ENCODE measurements around the gene AOC3. TPM values are rescaled to one million over a fixed set of nuclear protein-coding genes. Genes with fewer than 3 reads are reported as not detected.
A peak's percentile ranks its signal among the peaks of the same experiment; 100 is the strongest.

AOC3 gene
- total and polyA plus RNA-seq, 2 of the 13 experiments (the other 11 are each of a cell fraction or from before 2014, with no cell fraction given): 8.7 to 51.7 TPM

DNA sequence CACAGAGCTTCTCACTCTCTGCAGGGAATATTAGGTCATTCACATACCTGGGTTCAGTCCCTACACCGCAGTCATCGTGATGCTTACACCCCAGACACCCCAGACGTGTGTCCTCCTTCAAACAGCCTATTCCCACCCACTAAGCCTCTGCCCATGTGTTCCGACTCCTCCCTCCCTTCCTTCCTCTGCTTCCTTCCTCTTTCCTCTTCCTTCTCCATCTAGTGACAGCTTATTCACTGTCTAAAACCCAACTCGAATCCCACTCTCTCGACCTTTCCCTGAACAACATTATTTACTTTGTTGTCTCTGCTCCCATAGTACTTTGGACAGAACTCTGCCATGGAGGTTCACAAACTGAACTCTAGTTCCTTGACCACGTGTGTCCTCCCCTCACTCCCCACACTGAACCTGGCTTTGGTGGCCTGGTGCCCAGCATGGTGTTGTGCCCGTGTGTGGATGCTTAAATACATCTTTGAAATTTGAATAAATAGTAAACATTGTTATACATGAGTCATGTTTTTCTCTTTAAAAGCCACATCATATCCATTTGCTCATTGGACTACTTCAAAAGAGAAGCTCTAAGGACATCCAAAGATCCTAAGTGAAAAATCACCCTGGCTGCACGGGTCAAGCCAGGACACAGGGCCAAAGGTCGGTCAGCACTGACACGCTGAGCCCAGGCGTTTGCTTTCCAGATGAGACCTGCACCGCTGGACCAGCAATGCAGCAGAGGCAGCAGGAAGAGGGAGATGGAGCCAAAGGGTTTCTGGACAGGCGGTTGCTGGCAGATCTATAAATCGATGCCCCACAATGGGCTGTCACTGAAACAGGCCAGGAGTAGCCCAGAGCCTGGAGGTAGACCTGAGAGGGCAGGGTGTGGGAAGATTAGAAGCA, 35.5 kb downstream of the AOC3 start (continued):
- TF ChIP-seq, protein P1, sequence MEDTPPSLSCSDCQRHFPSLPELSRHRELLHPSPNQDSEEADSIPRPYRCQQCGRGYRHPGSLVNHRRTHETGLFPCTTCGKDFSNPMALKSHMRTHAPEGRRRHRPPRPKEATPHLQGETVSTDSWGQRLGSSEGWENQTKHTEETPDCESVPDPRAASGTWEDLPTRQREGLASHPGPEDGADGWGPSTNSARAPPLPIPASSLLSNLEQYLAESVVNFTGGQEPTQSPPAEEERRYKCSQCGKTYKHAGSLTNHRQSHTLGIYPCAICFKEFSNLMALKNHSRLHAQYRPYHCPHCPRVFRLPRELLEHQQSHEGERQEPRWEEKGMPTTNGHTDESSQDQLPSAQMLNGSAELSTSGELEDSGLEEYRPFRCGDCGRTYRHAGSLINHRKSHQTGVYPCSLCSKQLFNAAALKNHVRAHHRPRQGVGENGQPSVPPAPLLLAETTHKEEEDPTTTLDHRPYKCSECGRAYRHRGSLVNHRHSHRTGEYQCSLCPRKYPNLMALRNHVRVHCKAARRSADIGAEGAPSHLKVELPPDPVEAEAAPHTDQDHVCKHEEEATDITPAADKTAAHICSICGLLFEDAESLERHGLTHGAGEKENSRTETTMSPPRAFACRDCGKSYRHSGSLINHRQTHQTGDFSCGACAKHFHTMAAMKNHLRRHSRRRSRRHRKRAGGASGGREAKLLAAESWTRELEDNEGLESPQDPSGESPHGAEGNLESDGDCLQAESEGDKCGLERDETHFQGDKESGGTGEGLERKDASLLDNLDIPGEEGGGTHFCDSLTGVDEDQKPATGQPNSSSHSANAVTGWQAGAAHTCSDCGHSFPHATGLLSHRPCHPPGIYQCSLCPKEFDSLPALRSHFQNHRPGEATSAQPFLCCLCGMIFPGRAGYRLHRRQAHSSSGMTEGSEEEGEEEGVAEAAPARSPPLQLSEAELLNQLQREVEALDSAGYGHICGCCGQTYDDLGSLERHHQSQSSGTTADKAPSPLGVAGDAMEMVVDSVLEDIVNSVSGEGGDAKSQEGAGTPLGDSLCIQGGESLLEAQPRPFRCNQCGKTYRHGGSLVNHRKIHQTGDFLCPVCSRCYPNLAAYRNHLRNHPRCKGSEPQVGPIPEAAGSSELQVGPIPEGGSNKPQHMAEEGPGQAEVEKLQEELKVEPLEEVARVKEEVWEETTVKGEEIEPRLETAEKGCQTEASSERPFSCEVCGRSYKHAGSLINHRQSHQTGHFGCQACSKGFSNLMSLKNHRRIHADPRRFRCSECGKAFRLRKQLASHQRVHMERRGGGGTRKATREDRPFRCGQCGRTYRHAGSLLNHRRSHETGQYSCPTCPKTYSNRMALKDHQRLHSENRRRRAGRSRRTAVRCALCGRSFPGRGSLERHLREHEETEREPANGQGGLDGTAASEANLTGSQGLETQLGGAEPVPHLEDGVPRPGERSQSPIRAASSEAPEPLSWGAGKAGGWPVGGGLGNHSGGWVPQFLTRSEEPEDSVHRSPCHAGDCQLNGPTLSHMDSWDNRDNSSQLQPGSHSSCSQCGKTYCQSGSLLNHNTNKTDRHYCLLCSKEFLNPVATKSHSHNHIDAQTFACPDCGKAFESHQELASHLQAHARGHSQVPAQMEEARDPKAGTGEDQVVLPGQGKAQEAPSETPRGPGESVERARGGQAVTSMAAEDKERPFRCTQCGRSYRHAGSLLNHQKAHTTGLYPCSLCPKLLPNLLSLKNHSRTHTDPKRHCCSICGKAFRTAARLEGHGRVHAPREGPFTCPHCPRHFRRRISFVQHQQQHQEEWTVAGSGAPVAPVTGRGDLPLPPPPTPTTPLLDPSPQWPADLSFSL (CRISPR knock-in tag; IDR thresholded peaks at IDR 0.05): no peak
- TF ChIP-seq SKI (IDR thresholded peaks at IDR 0.05; ENCODE audit: partially characterized antibody): peak; percentile 48
- TF ChIP-seq STAG1 (CRISPR knock-in tag; IDR thresholded peaks at IDR 0.05): peak; percentile 21; the same call in 1 of the 2 replicates
- TF ChIP-seq YY1 (IDR thresholded peaks at IDR 0.05; ENCODE audit: insufficient read depth, insufficient replicate concordance, low read depth, low read length): no peak
- TF ChIP-seq, protein P2, sequence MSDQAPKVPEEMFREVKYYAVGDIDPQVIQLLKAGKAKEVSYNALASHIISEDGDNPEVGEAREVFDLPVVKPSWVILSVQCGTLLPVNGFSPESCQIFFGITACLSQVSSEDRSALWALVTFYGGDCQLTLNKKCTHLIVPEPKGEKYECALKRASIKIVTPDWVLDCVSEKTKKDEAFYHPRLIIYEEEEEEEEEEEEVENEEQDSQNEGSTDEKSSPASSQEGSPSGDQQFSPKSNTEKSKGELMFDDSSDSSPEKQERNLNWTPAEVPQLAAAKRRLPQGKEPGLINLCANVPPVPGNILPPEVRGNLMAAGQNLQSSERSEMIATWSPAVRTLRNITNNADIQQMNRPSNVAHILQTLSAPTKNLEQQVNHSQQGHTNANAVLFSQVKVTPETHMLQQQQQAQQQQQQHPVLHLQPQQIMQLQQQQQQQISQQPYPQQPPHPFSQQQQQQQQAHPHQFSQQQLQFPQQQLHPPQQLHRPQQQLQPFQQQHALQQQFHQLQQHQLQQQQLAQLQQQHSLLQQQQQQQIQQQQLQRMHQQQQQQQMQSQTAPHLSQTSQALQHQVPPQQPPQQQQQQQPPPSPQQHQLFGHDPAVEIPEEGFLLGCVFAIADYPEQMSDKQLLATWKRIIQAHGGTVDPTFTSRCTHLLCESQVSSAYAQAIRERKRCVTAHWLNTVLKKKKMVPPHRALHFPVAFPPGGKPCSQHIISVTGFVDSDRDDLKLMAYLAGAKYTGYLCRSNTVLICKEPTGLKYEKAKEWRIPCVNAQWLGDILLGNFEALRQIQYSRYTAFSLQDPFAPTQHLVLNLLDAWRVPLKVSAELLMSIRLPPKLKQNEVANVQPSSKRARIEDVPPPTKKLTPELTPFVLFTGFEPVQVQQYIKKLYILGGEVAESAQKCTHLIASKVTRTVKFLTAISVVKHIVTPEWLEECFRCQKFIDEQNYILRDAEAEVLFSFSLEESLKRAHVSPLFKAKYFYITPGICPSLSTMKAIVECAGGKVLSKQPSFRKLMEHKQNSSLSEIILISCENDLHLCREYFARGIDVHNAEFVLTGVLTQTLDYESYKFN (CRISPR knock-in tag; conservative IDR thresholded peaks at IDR 0.05): peak; percentile 93
- 0 out of 2 replicates have a peak, but pooled peaks have one; percentile 36 for TF ChIP-seq BRD4 (CRISPR knock-in tag; IDR thresholded peaks at IDR 0.05)
- TF ChIP-seq, protein P3, sequence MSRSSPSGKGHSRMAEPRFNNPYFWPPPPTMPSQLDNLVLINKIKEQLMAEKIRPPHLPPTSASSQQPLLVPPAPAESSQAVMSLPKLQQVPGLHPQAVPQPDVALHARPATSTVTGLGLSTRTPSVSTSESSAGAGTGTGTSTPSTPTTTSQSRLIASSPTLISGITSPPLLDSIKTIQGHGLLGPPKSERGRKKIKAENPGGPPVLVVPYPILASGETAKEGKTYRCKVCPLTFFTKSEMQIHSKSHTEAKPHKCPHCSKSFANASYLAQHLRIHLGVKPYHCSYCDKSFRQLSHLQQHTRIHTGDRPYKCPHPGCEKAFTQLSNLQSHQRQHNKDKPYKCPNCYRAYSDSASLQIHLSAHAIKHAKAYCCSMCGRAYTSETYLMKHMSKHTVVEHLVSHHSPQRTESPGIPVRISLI (CRISPR knock-in tag; IDR thresholded peaks at IDR 0.05; ENCODE audit: borderline replicate concordance): peak; percentile 73; the same call in 1 of the 2 replicates
- TF ChIP-seq PHB2 (IDR thresholded peaks at IDR 0.05; ENCODE audit: partially characterized antibody): no peak
- TF ChIP-seq, protein P4, sequence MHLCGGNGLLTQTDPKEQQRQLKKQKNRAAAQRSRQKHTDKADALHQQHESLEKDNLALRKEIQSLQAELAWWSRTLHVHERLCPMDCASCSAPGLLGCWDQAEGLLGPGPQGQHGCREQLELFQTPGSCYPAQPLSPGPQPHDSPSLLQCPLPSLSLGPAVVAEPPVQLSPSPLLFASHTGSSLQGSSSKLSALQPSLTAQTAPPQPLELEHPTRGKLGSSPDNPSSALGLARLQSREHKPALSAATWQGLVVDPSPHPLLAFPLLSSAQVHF (CRISPR knock-in tag; IDR thresholded peaks at IDR 0.05): no peak; the same call in 1 of the 2 replicates
- TF ChIP-seq AKAP8 (CRISPR knock-in tag; IDR thresholded peaks at IDR 0.05): no peak; the same call in 1 of the 2 replicates
- TF ChIP-seq ZNF570 (CRISPR knock-in tag; IDR thresholded peaks at IDR 0.05; ENCODE audit: borderline replicate concordance): no peak
- TF ChIP-seq ZNF816 (CRISPR knock-in tag; IDR thresholded peaks at IDR 0.05; ENCODE audit: borderline replicate concordance): no peak
- TF ChIP-seq ZKSCAN8 (CRISPR knock-in tag; IDR thresholded peaks at IDR 0.05; ENCODE audit: borderline replicate concordance): no peak; the same call in 1 of the 2 replicates
- no peak for TF ChIP-seq SOX6 (IDR thresholded peaks at IDR 0.05)
- TF ChIP-seq SOX6 (CRISPR knock-in tag; IDR thresholded peaks at IDR 0.05): peak; percentile 90
- TF ChIP-seq ZNF768 (CRISPR knock-in tag; IDR thresholded peaks at IDR 0.05): peak; percentile 41; the same call in 1 of the 2 replicates
- no peak for TF ChIP-seq KLF13 (CRISPR knock-in tag; IDR thresholded peaks at IDR 0.05)

All from HepG2 (cell line).